HUES48 (cell line): Measurements from ENCODE around the gene SLC24A4.

Source experiments
- H3K27ac ChIP-seq: one replicate; pipeline ENCODE4 v1.7.0; 2013; ENCODE audit warnings: low read depth, low read length, inconsistent platforms
- H3K27me3 ChIP-seq: 2 replicates; pipeline ENCODE4 v1.6.1; 2013; ENCODE audit warnings: mild to moderate bottlenecking, low read length; ENCODE audit not compliant: control insufficient read depth, insufficient read depth
- H3K36me3 ChIP-seq: 2 replicates; pipeline ENCODE4 v1.6.1; 2013; ENCODE audit warnings: low read length; ENCODE audit not compliant: control insufficient read depth, insufficient read depth
- H3K4me1 ChIP-seq: 2 replicates; pipeline ENCODE4 v1.6.1; 2013; ENCODE audit warnings: mild to moderate bottlenecking, low read length; ENCODE audit not compliant: control insufficient read depth, insufficient read depth
- H3K4me3 ChIP-seq: 2 replicates; pipeline ENCODE4 v1.5.1; 2013; ENCODE audit warnings: mild to moderate bottlenecking, low read depth, low read length
- H3K9ac ChIP-seq: 2 replicates; pipeline ENCODE4 v1.6.1; 2013; ENCODE audit warnings: mild to moderate bottlenecking, low read depth, low read length, moderate library complexity
- H3K9me3 ChIP-seq: 2 replicates; pipeline ENCODE4 v1.6.1; 2013; ENCODE audit warnings: low read length; ENCODE audit not compliant: control insufficient read depth, insufficient read depth

SLC24A4 gene

GRCh38 chr14:92437309-92437708 lies 114.3 kb downstream of the SLC24A4 start:
- Histone ChIP-seq H3K27me3 (no peaks in the 10 kb centered on the region), H3K9me3 (no peaks in the 10 kb centered on the region), H3K4me3 (no peak overlapping the region), H3K27ac (no peak overlapping the region), H3K9ac (no peak overlapping the region), H3K36me3 (no peaks in the 10 kb centered on the region), H3K4me1 (no peaks in the 10 kb centered on the region)

- H3K4me3 ChIP-seq, result no peak overlapping the region
- no peaks in the 10 kb centered on the region for H3K27me3 ChIP-seq
- H3K36me3 ChIP-seq, result no peaks in the 10 kb centered on the region
- H3K9me3 ChIP-seq, result no peaks in the 10 kb centered on the region
- H3K27ac ChIP-seq, result no peak overlapping the region
- no peak overlapping the region for H3K9ac ChIP-seq
- H3K4me1 ChIP-seq, result no peaks in the 10 kb centered on the region
These were observed 114.8 kb downstream of the SLC24A4 start for GRCh38 chr14:92437729-92438285.

DNA sequence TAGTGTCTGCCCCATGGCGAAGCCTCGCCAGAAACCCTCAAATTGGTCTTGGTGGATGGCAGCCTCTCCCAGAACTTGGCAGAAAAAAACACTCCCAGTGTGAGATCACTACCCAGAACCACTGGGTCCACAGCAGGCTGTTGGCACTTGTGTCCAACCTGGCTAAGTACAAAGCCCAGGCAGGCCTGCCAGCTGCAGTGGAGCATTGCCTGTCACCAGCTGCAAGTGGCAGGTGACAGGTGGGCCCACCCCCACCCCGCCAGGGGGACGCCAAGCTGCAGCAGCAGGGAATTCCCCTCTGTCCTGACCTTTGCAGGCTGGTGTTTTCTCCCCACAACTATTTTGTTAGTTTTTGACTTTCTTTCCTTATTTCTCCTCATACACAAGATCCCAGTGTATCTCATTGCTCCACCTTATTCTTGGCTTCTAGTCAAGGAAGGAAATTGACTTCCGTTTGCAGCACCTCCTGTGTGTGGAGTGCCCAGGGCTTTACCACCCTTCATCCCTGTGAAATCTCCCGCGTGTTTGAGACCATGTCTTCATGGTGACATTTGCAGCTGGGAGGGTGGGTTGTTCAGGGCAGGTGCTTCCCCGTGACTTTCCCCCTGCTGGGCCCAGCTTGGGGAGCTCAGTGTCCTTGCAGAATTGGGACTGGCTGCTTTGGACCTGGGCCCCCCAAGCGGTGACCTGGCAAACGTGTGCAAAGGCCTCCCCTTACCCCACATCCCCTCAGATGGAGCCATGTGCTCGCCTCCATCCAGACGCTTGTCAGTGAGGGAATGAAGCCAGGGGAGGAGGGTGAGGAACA lies 116.8 kb downstream of the SLC24A4 start:
- no peaks in the 10 kb centered on the region for H3K27me3 ChIP-seq
- no peak overlapping the region for H3K4me3 ChIP-seq
- no peaks in the 10 kb centered on the region for H3K4me1 ChIP-seq
- no peak overlapping the region for H3K9ac ChIP-seq
- H3K36me3 ChIP-seq, result no peaks in the 10 kb centered on the region
- H3K9me3 ChIP-seq, result no peaks in the 10 kb centered on the region
- H3K27ac ChIP-seq, result no peak overlapping the region

DNA sequence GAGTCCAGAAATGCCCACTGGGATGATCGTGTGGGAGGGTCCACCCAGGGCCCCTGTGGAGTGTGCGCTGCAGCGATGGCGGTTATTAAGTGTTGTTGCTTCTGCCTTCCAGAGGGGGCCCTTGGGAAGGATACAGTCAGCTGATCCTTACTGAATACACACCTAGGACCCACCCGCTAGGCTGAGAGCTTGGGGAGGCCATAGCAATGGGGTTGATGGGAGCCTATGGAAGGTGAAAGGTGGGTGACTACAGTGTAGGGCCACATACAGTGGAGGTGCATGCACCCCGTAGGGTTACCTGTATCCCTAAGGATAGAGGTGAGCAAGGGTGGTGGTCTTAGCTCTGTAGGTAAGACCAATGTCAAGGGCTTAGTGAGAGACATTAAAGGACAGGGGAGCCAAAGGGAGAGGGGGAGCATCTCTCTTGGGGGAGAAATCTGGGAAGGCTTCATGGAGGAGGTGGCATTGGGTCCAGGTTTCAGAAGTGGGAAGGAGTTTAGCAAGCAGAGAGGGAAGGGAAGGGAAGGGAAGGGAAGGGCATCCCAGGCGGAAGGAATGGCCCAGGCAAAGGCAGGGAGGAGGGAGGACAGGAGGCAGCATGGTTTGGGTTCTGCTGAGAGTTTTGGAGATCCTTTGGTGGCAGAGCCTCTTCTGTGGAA lies 117.5 kb downstream of the SLC24A4 start:
- Histone ChIP-seq H3K9me3 (no peaks in the 10 kb centered on the region), H3K36me3 (no peaks in the 10 kb centered on the region), H3K4me3 (no peak overlapping the region), H3K9ac (no peak overlapping the region), H3K27ac (no peak overlapping the region), H3K4me1 (no peaks in the 10 kb centered on the region), H3K27me3 (no peaks in the 10 kb centered on the region)

DNA sequence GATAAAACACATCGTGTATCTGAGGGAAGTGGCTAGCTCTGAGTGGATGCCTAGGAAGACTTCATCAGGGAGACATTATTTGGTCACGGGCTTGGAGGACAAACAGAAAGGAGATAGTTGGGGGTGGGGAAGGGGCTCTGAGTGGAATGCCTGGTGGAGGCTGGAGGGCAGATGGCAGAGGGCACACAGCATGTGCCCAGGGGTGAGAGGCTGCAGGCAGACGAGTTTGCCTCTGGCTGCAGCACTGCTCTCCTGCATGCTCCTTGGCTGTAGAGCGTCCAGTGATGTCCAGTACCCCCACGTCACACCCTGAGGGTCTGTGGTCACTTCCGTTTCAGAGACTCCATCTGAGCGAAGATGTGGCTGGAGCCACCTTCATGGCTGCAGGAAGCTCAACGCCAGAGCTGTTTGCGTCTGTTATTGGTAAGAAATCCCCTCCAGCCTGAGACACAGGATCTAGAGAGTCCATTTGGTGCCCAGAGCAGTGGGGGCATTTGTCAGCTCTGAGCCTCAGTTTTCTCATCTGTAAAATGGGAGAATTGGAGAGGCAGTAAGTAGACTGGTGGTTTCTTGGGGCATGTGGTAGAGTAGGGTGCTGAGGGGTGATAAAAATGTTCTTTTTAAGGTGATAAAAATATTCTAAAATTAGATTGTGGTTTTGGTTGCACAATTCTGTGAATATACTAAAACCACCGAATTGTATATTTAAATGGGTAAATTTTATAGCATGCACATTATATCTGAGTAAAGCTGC lies 119.0 kb downstream of the SLC24A4 start:
- H3K36me3 ChIP-seq, result no peaks in the 10 kb centered on the region
- H3K4me3 ChIP-seq, result no peak overlapping the region
- no peaks in the 10 kb centered on the region for H3K27me3 ChIP-seq
- no peak overlapping the region for H3K27ac ChIP-seq
- H3K9me3 ChIP-seq, result no peaks in the 10 kb centered on the region
- no peak overlapping the region for H3K9ac ChIP-seq
- no peaks in the 10 kb centered on the region for H3K4me1 ChIP-seq

DNA sequence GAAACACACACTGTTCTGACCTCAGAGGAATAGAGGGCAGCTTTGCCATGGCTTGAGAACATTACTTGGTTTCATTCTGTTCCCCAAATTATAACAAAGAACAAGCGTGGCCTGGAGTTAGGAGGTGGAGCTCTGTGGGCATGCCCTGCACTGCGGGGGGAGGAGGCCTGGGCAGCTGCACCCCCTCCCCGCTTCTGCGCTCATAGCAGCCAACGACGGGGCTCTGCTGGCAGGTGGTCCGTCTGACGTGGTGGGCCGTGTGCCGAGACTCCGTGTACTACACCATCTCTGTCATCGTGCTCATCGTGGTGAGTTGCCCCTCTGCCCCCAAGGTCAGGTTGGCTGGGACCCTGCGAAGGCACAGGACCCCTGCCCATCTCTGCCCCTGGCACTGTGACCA lies 120.2 kb downstream of the SLC24A4 start:
- Histone ChIP-seq H3K4me1 (no peaks in the 10 kb centered on the region), H3K27me3 (no peaks in the 10 kb centered on the region), H3K9me3 (no peaks in the 10 kb centered on the region), H3K27ac (no peak overlapping the region), H3K4me3 (no peak overlapping the region), H3K9ac (no peak overlapping the region), H3K36me3 (no peaks in the 10 kb centered on the region)

- H3K4me1 ChIP-seq, result no peaks in the 10 kb centered on the region
- no peak overlapping the region for H3K4me3 ChIP-seq
- H3K27ac ChIP-seq, result no peak overlapping the region
- H3K27me3 ChIP-seq, result no peaks in the 10 kb centered on the region
- no peaks in the 10 kb centered on the region for H3K36me3 ChIP-seq
- H3K9me3 ChIP-seq, result no peaks in the 10 kb centered on the region
- H3K9ac ChIP-seq, result no peak overlapping the region
These were observed 120.8 kb downstream of the SLC24A4 start for GRCh38 chr14:92443741-92444140.

DNA sequence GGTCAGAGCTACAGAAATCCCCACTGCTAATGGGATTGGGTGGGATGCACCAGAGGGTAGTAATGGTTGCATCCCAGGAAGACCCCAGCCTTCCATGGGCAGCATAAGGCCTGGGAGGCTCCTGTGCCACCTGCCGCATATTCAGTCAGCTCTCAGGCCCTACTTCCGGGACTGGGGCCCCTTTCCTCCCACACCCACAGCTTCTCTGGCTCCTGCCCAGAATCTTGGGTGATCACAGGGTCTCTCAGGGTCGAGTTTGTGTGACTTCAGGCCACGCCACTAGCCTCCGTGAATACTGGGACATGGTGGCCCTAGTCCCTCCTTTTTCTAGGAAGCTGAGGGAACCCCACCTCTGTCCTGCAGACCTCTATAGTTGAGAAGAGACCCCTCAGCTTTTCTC lies 123.8 kb downstream of the SLC24A4 start:
- Histone ChIP-seq H3K9me3 (no peaks in the 10 kb centered on the region), H3K4me1 (no peaks in the 10 kb centered on the region), H3K9ac (no peak overlapping the region), H3K36me3 (no peaks in the 10 kb centered on the region), H3K27ac (no peak overlapping the region), H3K27me3 (no peaks in the 10 kb centered on the region), H3K4me3 (no peak overlapping the region)

- H3K4me3 ChIP-seq, result no peak overlapping the region
- no peaks in the 10 kb centered on the region for H3K9me3 ChIP-seq
- no peak overlapping the region for H3K27ac ChIP-seq
- H3K9ac ChIP-seq, result no peak overlapping the region
- no peaks in the 10 kb centered on the region for H3K27me3 ChIP-seq
- no peaks in the 10 kb centered on the region for H3K36me3 ChIP-seq
- no peaks in the 10 kb centered on the region for H3K4me1 ChIP-seq
These were observed 124.6 kb downstream of the SLC24A4 start for GRCh38 chr14:92447416-92448197.

GRCh38 chr14:92448786-92449185 lies 125.8 kb downstream of the SLC24A4 start:
- no peaks in the 10 kb centered on the region for H3K4me1 ChIP-seq
- no peaks in the 10 kb centered on the region for H3K27me3 ChIP-seq
- no peaks in the 10 kb centered on the region for H3K9me3 ChIP-seq
- no peak overlapping the region for H3K4me3 ChIP-seq
- H3K36me3 ChIP-seq, result no peaks in the 10 kb centered on the region
- no peak overlapping the region for H3K9ac ChIP-seq
- H3K27ac ChIP-seq, result no peak overlapping the region
